ENCODE data around the gene XCL1. TPM values are rescaled to one million over a fixed set of nuclear protein-coding genes. Genes with fewer than 3 reads are reported as not detected.
A peak's percentile ranks its signal among the peaks of the same experiment; 100 is the strongest.

Gene XCL1
- polyA plus RNA-seq, 4 donors, result 0.10 to 0.19 (median 0.14) TPM; not detected in 1

DNA sequence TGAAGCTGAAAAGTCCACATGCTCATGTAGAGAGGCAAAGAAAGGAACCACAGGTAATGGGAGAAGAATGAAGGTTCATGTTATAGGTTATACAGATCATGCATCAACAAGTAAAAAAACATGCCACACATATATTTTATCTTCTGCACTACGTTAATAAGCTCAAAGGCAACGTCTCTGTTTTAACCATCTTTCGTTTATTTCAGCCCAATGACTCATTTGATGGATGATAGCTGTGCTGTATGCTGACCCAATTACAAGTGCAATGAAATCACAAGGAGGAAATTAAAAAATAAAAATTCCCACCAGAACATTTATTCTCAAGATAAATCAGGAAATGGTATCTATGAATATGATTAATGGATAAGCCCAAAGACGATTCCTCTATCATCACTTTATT is 24.6 kb downstream of the XCL1 start:
- DNase-seq (ENCODE audit: low read depth in 4 of 4, low spot score in 3 of 4), result no peak

DNA sequence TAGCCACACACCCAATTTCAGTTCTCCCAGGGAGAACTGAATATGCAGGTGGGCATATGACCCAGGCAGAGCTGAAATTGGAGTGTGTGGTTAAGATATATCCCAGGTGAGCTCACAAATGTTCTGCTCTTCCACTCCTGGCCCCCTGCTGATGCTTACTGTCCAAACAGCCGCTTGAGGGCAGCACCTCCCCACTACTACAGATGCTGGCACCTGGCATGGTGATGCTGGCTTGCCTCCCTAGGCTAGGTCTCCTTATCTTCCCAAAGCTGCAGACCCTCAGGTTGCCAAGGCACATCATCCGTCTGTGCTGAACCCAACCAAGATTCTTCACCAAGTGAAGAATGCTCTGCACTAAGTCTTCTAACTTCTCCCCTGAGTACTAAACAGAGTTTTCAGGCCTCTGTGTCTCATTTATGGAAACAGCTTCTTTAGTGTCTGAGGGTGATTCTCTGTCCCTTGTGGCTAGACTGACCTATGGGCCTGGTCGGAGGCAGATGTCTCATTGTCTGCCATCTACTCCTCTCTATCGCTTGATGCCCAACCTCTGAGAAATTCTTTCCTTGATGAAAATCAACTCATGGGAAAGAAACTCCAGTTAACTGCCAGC is 27.2 kb downstream of the XCL1 start:
- DNase-seq (ENCODE audit: low read depth in 4 of 4, low spot score in 3 of 4), result peak in 3 of 4 donors; percentile 52 to 60 (median 59)

DNA sequence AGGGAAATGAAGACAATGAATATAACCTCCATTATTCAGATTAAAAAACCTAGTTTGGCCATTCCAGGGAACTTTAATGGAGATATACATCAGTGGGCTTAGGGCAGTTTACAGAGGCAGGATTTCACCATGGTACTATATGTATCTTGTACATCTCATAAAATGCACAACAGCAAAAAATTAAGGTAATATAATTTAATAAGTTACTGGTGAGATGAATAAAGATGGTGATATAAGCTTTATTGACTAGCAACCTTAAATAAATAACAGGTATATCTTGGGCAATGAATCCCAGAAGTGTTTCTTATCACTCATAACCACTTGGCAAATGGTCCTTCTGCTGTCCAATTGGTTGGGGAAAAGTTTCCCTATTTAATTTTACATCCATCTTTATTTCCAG is 29.0 kb downstream of the XCL1 start:
- no peak for DNase-seq (ENCODE audit: low read depth in 4 of 4, low spot score in 3 of 4)

DNA sequence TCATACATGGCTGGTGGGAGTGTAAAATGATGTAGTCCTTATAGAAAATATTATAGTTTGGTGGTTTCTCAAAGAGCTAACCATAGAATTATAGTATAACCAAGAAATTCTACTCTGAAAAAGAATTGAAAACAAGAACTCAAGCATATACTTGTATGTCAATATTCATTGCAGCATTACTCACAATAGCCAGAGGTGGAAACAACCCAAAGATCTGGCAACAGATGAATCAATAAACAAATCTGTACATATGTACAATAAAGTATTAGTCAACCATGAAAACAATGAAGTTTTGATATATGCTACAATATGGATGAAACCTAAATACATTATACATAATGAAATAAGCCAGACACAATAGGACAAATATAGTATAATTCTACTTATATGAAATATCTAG is 29.7 kb downstream of the XCL1 start:
- no peak for DNase-seq (ENCODE audit: low read depth in 4 of 4, low spot score in 3 of 4)

DNA sequence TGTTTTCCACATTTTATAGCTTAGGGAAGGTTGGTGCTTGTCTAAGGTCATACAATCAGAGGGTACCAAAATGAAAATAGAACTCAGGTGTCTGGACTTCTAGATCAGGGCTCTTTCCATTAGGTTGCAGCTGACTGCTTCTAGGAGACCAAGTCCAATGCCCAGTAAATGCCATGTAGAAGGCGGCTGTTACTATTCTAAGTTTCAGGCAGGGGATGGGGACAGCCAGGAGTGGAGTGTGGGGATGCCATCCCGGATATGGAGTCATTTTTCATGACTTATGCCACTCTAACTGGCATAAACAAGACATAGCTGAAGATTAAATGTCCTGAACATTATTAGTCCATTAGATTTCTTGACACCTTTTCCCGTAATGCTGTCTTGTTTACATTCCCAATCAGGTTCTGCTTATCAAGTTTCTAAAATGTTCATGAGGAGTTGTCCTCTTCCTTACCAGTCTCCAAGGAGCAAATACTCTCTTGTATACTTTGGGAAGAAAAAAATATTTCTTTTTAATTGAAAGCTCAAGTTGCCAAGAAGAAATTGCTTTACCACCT is 31.5 kb downstream of the XCL1 start:
- DNase-seq (ENCODE audit: low read depth in 4 of 4, low spot score in 3 of 4), result no peak

DNA sequence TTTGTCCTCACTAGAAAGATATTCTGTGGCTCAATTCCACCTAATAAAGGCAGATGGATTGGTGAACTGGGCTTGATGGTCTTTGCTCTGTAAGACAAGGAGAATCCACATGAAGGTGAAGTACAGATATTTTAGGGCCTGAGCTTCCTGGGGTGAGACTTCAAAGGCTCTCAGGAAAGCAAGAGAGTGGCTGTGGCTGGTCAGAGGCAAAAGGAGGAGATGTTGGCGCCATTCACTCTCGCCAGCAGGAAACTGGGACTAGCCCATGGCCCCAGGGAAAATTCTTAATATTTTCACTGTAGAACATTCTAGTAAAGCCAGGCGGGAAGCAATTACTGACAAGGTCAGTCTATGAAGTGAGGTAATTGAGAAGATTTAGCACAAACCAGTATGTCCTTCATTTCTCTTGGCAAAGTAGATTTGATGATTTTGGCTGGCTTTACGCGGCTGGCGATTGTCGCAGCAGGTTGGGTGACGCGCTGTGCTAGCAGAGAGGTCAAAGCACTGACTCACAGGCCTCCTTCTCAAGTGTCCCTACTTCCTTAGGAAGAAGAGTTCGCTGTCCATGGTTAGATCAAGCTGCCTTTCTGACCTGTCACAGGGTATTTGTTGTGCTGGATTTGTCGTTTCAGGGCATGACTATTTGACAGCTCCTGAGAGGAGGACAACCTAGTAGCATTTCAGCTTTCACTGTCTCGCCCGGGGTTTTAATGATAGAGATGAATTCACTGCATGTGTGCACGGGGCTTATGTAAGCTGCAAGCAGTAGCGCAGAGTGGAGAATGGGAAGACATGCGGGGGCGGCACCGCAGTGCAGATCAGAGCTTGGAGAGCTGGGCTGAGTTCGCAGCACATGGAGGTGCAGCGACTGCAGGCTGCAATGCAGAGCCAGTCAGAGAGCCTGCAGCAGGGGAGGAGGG is 32.7 kb downstream of the XCL1 start:
- DNase-seq (ENCODE audit: low read depth in 4 of 4, low spot score in 3 of 4), result peak; percentile 42 to 52 (median 44)

- no peak for DNase-seq (ENCODE audit: low read depth in 4 of 4, low spot score in 3 of 4)
These were observed 33.5 kb downstream of the XCL1 start for GRCh38 chr1:168609741-168610510.

GRCh38 chr1:168613038-168613451 is 36.6 kb downstream of the XCL1 start:
- no peak for DNase-seq (ENCODE audit: low read depth in 4 of 4, low spot score in 3 of 4)

GRCh38 chr1:168613691-168614231 is 37.4 kb downstream of the XCL1 start:
- DNase-seq (ENCODE audit: low read depth in 4 of 4, low spot score in 3 of 4), result peak in 3 of 4 donors; percentile 60 to 78 (median 63)

GRCh38 chr1:168614235-168614634 is 37.8 kb downstream of the XCL1 start:
- no peak for DNase-seq (ENCODE audit: low read depth in 4 of 4, low spot score in 3 of 4)

DNA sequence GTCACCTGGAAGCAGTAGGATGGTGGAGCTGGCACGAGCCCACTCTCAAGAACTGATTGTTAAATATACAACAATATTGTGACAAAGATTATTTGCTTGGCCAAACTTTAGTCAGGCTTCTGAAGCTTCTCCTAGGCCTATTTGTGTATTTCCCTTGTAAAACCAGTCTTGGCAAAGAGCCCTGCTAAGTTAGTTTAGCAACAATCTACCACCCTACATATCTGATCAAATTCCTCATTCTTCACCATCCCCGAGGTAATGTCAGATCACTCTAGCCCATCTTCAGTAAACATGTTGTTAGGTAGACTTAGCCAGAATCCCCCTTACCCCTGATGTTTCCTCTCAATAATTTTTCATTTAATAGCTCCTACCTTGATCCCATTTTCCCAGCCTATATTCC is 39.6 kb downstream of the XCL1 start:
- no peak for DNase-seq (ENCODE audit: low read depth in 4 of 4, low spot score in 3 of 4)

- DNase-seq (ENCODE audit: low read depth in 4 of 4, low spot score in 3 of 4), result no peak
These were observed 41.8 kb downstream of the XCL1 start for GRCh38 chr1:168617974-168618750.

GRCh38 chr1:168618886-168619285 is 42.5 kb downstream of the XCL1 start:
- no peak for DNase-seq (ENCODE audit: low read depth in 4 of 4, low spot score in 3 of 4)

DNA sequence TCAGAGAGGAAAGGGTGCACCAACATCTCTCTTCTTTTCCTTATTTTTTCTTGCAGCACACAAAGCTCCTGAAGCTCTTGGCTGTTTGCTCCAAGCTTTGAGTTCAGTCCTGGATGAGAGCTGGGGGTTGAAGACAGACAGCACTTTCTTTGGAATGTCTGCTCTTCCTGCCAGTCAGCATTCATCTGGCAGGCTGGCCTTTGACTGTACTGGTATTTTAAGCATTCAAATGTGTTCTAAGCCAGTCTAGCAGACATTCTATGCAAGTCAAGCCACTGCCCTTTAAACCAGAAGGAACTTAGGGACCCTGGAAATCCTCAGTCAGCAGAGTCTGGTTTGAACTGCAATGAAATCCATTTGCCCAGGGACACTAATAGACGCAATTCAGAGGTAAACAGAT is 45.0 kb downstream of the XCL1 start:
- no peak for DNase-seq (ENCODE audit: low read depth in 4 of 4, low spot score in 3 of 4)

- no peak for DNase-seq (ENCODE audit: low read depth in 4 of 4, low spot score in 3 of 4)
These were observed 46.8 kb downstream of the XCL1 start for GRCh38 chr1:168623003-168623828.

GRCh38 chr1:168623831-168624230 is 47.4 kb downstream of the XCL1 start:
- DNase-seq (ENCODE audit: low read depth in 4 of 4, low spot score in 3 of 4), result no peak

DNA sequence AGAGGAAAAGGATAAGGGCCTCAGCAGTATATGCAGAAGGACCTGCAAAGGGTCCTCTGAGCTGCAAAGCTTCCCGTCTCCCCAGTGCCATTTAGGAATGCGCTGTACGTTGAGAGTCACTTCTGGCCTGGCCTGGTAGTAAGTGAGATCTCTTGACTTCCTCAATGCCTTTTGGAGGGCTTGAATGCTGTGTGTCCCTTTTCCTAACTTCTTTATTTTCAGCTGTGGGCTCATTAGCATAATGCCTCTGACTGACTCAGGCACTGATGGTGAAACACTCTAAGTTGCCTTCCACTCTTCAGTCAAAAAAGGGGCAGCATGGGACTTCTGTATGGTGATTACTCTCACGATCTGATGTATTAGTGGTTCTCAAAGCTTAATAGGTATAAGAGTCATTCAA is 49.9 kb downstream of the XCL1 start:
- DNase-seq (ENCODE audit: low read depth in 4 of 4, low spot score in 3 of 4), result no peak

- DNase-seq (ENCODE audit: low read depth in 4 of 4, low spot score in 3 of 4), result no peak
These were observed 51.0 kb downstream of the XCL1 start for GRCh38 chr1:168627370-168627769.

DNA sequence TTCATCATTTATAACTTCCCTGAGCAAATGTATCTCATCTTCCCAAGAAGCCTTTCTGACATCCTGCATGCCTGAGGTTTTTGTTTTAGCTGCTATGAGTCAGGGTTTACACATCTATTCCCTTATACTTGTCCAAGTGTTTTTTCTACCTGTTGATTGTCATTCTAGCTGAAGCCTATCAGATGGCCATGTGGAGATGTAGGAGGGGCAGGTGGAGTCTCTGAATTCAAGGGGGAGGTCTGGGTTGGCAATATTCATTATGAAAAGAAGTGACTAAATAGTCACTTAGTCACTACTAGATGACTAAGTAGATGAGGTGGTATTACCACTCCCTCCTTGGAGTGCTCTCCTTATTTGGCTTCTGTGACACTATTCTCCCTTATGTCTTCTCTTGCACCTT is 52.4 kb downstream of the XCL1 start:
- no peak for DNase-seq (ENCODE audit: low read depth in 4 of 4, low spot score in 3 of 4)
